Measurements from ENCODE around the gene RBMXL2. TPM values are rescaled to one million over a fixed set of nuclear protein-coding genes. Genes with fewer than 3 reads are reported as not detected.

Gene RBMXL2
- total RNA-seq, 1 donor, result not detected

- H3K4me3 ChIP-seq (ENCODE audit: low read length), result no peak overlapping the region
- no peaks in the 10 kb centered on the region for H3K9me3 ChIP-seq (ENCODE audit: low read depth, low read length)
- H3K27me3 ChIP-seq (ENCODE audit: insufficient read depth, low read length), result peaks cover 23% of the 10 kb centered on the region
- H3K4me1 ChIP-seq (ENCODE audit: insufficient read depth, low read length), result no peaks in the 10 kb centered on the region
These were observed 27.0 kb downstream of the RBMXL2 start for GRCh38 chr11:7115780-7116179.

GRCh38 chr11:7116370-7116769, 27.6 kb downstream of the RBMXL2 start:
- Histone ChIP-seq H3K4me1 (ENCODE audit: insufficient read depth, low read length) (no peaks in the 10 kb centered on the region), H3K4me3 (ENCODE audit: low read length) (no peak overlapping the region), H3K9me3 (ENCODE audit: low read depth, low read length) (no peaks in the 10 kb centered on the region), H3K27me3 (ENCODE audit: insufficient read depth, low read length) (peaks cover 23% of the 10 kb centered on the region)

- no peaks in the 10 kb centered on the region for H3K9me3 ChIP-seq (ENCODE audit: low read depth, low read length)
- H3K27me3 ChIP-seq (ENCODE audit: insufficient read depth, low read length), result no peaks in the 10 kb centered on the region
- no peaks in the 10 kb centered on the region for H3K4me1 ChIP-seq (ENCODE audit: insufficient read depth, low read length)
- no peak overlapping the region for H3K4me3 ChIP-seq (ENCODE audit: low read length)
These were observed 49.3 kb downstream of the RBMXL2 start for GRCh38 chr11:7138051-7138450.

Other genes with a start within 250 kb of the RBMXL2 start
- gene OR10A5, start 243.3 kb upstream of the RBMXL2 start, total RNA-seq, result not detected
- not detected for gene OR10A2, start 225.9 kb upstream of the RBMXL2 start, total RNA-seq
- gene OR10A4, start 212.4 kb upstream of the RBMXL2 start, total RNA-seq, result not detected
- gene OR2D2, start 196.5 kb upstream of the RBMXL2 start, total RNA-seq, result 0.10 TPM
- not detected for gene OR2D3, start 168.0 kb upstream of the RBMXL2 start, total RNA-seq
- 0.52 TPM for gene ZNF215, start 162.6 kb upstream of the RBMXL2 start, total RNA-seq
- not detected for gene ZNF214, start 68.7 kb upstream of the RBMXL2 start, total RNA-seq
- gene NLRP14, start 68.5 kb upstream of the RBMXL2 start, total RNA-seq, result under 0.01 TPM
- gene SYT9, start 162.9 kb downstream of the RBMXL2 start, total RNA-seq, result 0.10 TPM